ENCODE measurements around the gene CDH15.
"Not testable (repeated sequence)": the region's sequence is repeated elsewhere in the genome, so short reads cannot be mapped to it uniquely, and the experiment has no call there.

Gene CDH15

GRCh38 chr16:89243664-89244063 is 72.1 kb downstream of the CDH15 start:
- in situ Hi-C loops (cut with HindIII; ENCODE audit: low pct_ligation_motif_present, low pct_unique_long_range_greater_than_20kb, low sequenced_read_pairs) = no loop called here
- no peak for DNase-seq

- in situ Hi-C loops (cut with HindIII; ENCODE audit: low pct_ligation_motif_present, low pct_unique_long_range_greater_than_20kb, low sequenced_read_pairs); DNase-seq: not testable (repeated sequence)
These were observed 72.7 kb downstream of the CDH15 start for GRCh38 chr16:89244264-89244663.

GRCh38 chr16:89244754-89245153 is 73.2 kb downstream of the CDH15 start:
- in situ Hi-C loops (cut with HindIII; ENCODE audit: low pct_ligation_motif_present, low pct_unique_long_range_greater_than_20kb, low sequenced_read_pairs) = no loop called here
- DNase-seq = no peak

All from ACHN (cell line).